ENCODE results near the gene NAPB.

GRCh38 chr20:23325107-23325506 lies 96.2 kb downstream of the NAPB start:
- no peak for TF ChIP-seq EP300 (IDR thresholded peaks at IDR 0.05)
- no peak for TF ChIP-seq CTCF (IDR thresholded peaks at IDR 0.05)
